Measurements from ENCODE around the gene CRIP1. TPM values are rescaled to one million over a fixed set of nuclear protein-coding genes. Genes with fewer than 3 reads are reported as not detected.

Gene CRIP1
- total RNA-seq, 2 experiments from 2014 or later = 93.9 to 95.7 TPM

- DNase-seq (no peak), ATAC-seq (no peak)
- Mint-ChIP-seq H3K9me3 (no peaks in the 10 kb centered on the region), H3K27ac (no peak overlapping the region), H3K36me3 (ENCODE audit: low read depth) (peaks cover 16% of the 10 kb centered on the region), H3K4me3 (no peak overlapping the region), H3K4me1 (ENCODE audit: low read depth) (peaks cover 2% of the 10 kb centered on the region), H3K27me3 (no peaks in the 10 kb centered on the region)
- ChIA-PET CTCF (interaction anchor here (1.3 kb wide), 1 partner anchor 39 kb away, joined by 3 read pairs; no protein-coding TSS in a partner anchor), POLR2A (no interaction called here)
- intact Hi-C loops (cut with micrococcal nuclease) = no loop called here
- TF ChIP-seq CTCF (IDR thresholded peaks at IDR 0.05) = no peak
Observed at GRCh38 chr14:105450864-105451720, 35.6 kb upstream of the CRIP1 start.

GRCh38 chr14:105452963-105453362, 33.7 kb upstream of the CRIP1 start:
- POLR2A ChIA-PET = no interaction called here
- peaks cover 2% of the 10 kb centered on the region for H3K4me1 Mint-ChIP-seq (ENCODE audit: low read depth)
- ATAC-seq (no peak), DNase-seq (no peak)
- CTCF ChIA-PET = interaction anchor here (1.0 to 1.5 kb wide), 2 partner anchors 37 to 82 kb away, joined by 3 to 5 read pairs; no protein-coding TSS in a partner anchor
- no peak overlapping the region for H3K27ac Mint-ChIP-seq
- intact Hi-C loops (cut with micrococcal nuclease) = no loop called here
- peaks cover 16% of the 10 kb centered on the region for H3K36me3 Mint-ChIP-seq (ENCODE audit: low read depth)
- no peaks in the 10 kb centered on the region for H3K27me3 Mint-ChIP-seq
- no peak overlapping the region for H3K4me3 Mint-ChIP-seq
- no peaks in the 10 kb centered on the region for H3K9me3 Mint-ChIP-seq
- no peak for TF ChIP-seq CTCF (IDR thresholded peaks at IDR 0.05)

GRCh38 chr14:105453847-105454246, 32.8 kb upstream of the CRIP1 start:
- H3K4me3 Mint-ChIP-seq = no peak overlapping the region
- ATAC-seq (no peak), DNase-seq (no peak)
- intact Hi-C loops (cut with micrococcal nuclease) = no loop called here
- H3K27me3 Mint-ChIP-seq = no peaks in the 10 kb centered on the region
- peaks cover 2% of the 10 kb centered on the region for H3K4me1 Mint-ChIP-seq (ENCODE audit: low read depth)
- TF ChIP-seq CTCF (IDR thresholded peaks at IDR 0.05) = no peak
- H3K27ac Mint-ChIP-seq = no peak overlapping the region
- H3K9me3 Mint-ChIP-seq = no peaks in the 10 kb centered on the region
- ChIA-PET POLR2A (no interaction called here), CTCF (interaction anchor here (1.0 to 1.5 kb wide), 2 partner anchors 27 to 83 kb away, joined by 3 to 5 read pairs; no protein-coding TSS in a partner anchor)
- peaks cover 16% of the 10 kb centered on the region for H3K36me3 Mint-ChIP-seq (ENCODE audit: low read depth)

GRCh38 chr14:105455086-105455640, 31.5 kb upstream of the CRIP1 start:
- Mint-ChIP-seq H3K36me3 (ENCODE audit: low read depth) (peaks cover 16% of the 10 kb centered on the region), H3K27me3 (no peaks in the 10 kb centered on the region), H3K4me3 (no peak overlapping the region), H3K27ac (no peak overlapping the region), H3K9me3 (no peaks in the 10 kb centered on the region), H3K4me1 (ENCODE audit: low read depth) (peaks cover 2% of the 10 kb centered on the region)
- ChIA-PET CTCF (no interaction called here), POLR2A (no interaction called here)
- DNase-seq = no peak
- no peak for TF ChIP-seq CTCF (IDR thresholded peaks at IDR 0.05)
- no peak for ATAC-seq
- intact Hi-C loops (cut with micrococcal nuclease) = no loop called here
